Skeletal muscle tissue (tissue), 4 donors: Measurements from ENCODE around the gene PPP4R3B. TPM values are rescaled to one million over a fixed set of nuclear protein-coding genes. Genes with fewer than 3 reads are reported as not detected.
A peak's percentile ranks its signal among the peaks of the same experiment; 100 is the strongest.
"Not testable (repeated sequence)": the region's sequence is repeated elsewhere in the genome, so short reads cannot be mapped to it uniquely, and the experiment has no call there.

ENCODE experiments used
- H3K27ac ChIP-seq: one replicate; pipeline ENCODE4 v1.7.0; 2013; ENCODE audit warnings: mild to moderate bottlenecking, low read depth, low read length, inconsistent platforms
- H3K27me3 ChIP-seq, 3 donors: one replicate each; pipeline ENCODE4 v1.7.0; 2013; ENCODE audit warnings: low read length in 3 of 3; ENCODE audit not compliant: control insufficient read depth in 3 of 3, insufficient read depth in 3 of 3
- H3K36me3 ChIP-seq, 3 donors: one replicate each; pipeline ENCODE4 v1.7.0; 2013; ENCODE audit warnings: low read length in 3 of 3; ENCODE audit not compliant: control insufficient read depth in 3 of 3, insufficient read depth in 3 of 3
- H3K4me1 ChIP-seq, 3 donors: one replicate each; pipeline ENCODE4 v1.7.0; 2013; ENCODE audit warnings: low read length in 3 of 3, mild to moderate bottlenecking in 3 of 3; ENCODE audit not compliant: control insufficient read depth in 3 of 3, insufficient read depth in 3 of 3
- H3K4me3 ChIP-seq, 3 donors: one replicate each; pipeline ENCODE4 v1.7.0; 2013; ENCODE audit warnings: low read length in 3 of 3
- H3K9ac ChIP-seq, 3 donors: one replicate each; pipeline ENCODE4 v1.7.0; 2013; ENCODE audit warnings: low read length in 3 of 3, mild to moderate bottlenecking in 3 of 3, moderate library complexity in 2 of 3, low read depth in 1 of 3
- H3K9me3 ChIP-seq, 3 donors: one replicate each; pipeline ENCODE4 v1.7.0; 2013; ENCODE audit warnings: low read length in 3 of 3; ENCODE audit not compliant: control insufficient read depth in 3 of 3
- total RNA-seq: library from RNA; depleted of rRNA; stranded (reverse); fragments of >200 nt; gene quantifications from one replicate; pipeline ENCODE4 v1.2.3, GENCODE V29; 2014
- donor health status: Osteomylitis.

Gene PPP4R3B
- total RNA-seq, 1 donor from 2014 or later = 53.8 TPM

GRCh38 chr2:55598056-55598795, 19.2 kb downstream of the PPP4R3B start:
- Histone ChIP-seq H3K4me3 (no peak overlapping the region), H3K36me3 (peaks cover 0 to 24% (median 22%) of the 10 kb centered on the region in 3 donors), H3K9ac (no peak overlapping the region), H3K27ac (no peak overlapping the region), H3K9me3 (no peaks in the 10 kb centered on the region), H3K27me3 (no peaks in the 10 kb centered on the region), H3K4me1 (no peaks in the 10 kb centered on the region)

GRCh38 chr2:55596795-55597194, 20.6 kb downstream of the PPP4R3B start:
- not testable (repeated sequence) for H3K9ac ChIP-seq, H3K4me3 ChIP-seq, H3K4me1 ChIP-seq, H3K27ac ChIP-seq, H3K27me3 ChIP-seq, H3K9me3 ChIP-seq
- H3K36me3 ChIP-seq = peaks cover 0 to 18% (median 11%) of the 10 kb centered on the region in 3 donors

- Histone ChIP-seq H3K27me3 (no peaks in the 10 kb centered on the region), H3K36me3 (peaks cover 0 to 15% (median 9%) of the 10 kb centered on the region in 3 donors), H3K9ac (no peak overlapping the region), H3K9me3 (no peaks in the 10 kb centered on the region), H3K4me1 (no peaks in the 10 kb centered on the region), H3K4me3 (no peak overlapping the region), H3K27ac (no peak overlapping the region)
Measured at GRCh38 chr2:55595536-55595935, 21.9 kb downstream of the PPP4R3B start.

- Histone ChIP-seq H3K4me3 (no peak overlapping the region), H3K27ac (no peak overlapping the region), H3K27me3 (no peaks in the 10 kb centered on the region), H3K4me1 (no peaks in the 10 kb centered on the region), H3K9ac (no peak overlapping the region), H3K36me3 (peaks cover 0 to 4% (median 4%) of the 10 kb centered on the region in 3 donors), H3K9me3 (no peaks in the 10 kb centered on the region)
Measured at GRCh38 chr2:55592130-55592529, 25.3 kb downstream of the PPP4R3B start.

GRCh38 chr2:55590810-55591440, 26.5 kb downstream of the PPP4R3B start:
- Histone ChIP-seq H3K27ac (no peak overlapping the region), H3K9ac (no peak overlapping the region), H3K36me3 (peaks cover 0 to 5% (median 0%) of the 10 kb centered on the region in 3 donors), H3K4me1 (no peaks in the 10 kb centered on the region), H3K27me3 (no peaks in the 10 kb centered on the region), H3K9me3 (no peaks in the 10 kb centered on the region), H3K4me3 (no peak overlapping the region)

GRCh38 chr2:55585451-55586080, 31.9 kb downstream of the PPP4R3B start:
- H3K9me3 ChIP-seq = no peaks in the 10 kb centered on the region
- H3K27ac ChIP-seq = no peak overlapping the region
- no peaks in the 10 kb centered on the region for H3K27me3 ChIP-seq
- H3K36me3 ChIP-seq = peaks cover 0 to 13% (median 8%) of the 10 kb centered on the region in 3 donors
- no peaks in the 10 kb centered on the region for H3K4me1 ChIP-seq
- H3K9ac ChIP-seq = no peak overlapping the region
- H3K4me3 ChIP-seq = no peak overlapping the region

- no peak overlapping the region for H3K4me3 ChIP-seq
- H3K27ac ChIP-seq = peak overlapping the region; percentile 15
- no peak overlapping the region for H3K9ac ChIP-seq
Measured at GRCh38 chr2:55581874-55582547, 35.4 kb downstream of the PPP4R3B start.

GRCh38 chr2:55581435-55581834, 36.0 kb downstream of the PPP4R3B start:
- H3K4me3 ChIP-seq = no peak overlapping the region

More at GRCh38 chr2:55581874-55582547, 35.4 kb downstream of the PPP4R3B start:
- H3K27me3 ChIP-seq = no peaks in the 10 kb centered on the region
- no peaks in the 10 kb centered on the region for H3K9me3 ChIP-seq
- peaks cover 0 to 18% (median 7%) of the 10 kb centered on the region in 3 donors for H3K36me3 ChIP-seq
- H3K4me1 ChIP-seq = no peaks in the 10 kb centered on the region

GRCh38 chr2:55569002-55569401, 48.4 kb downstream of the PPP4R3B start:
- H3K36me3 ChIP-seq = peaks cover 10 to 12% (median 11%) of the 10 kb centered on the region in 3 donors
- H3K9ac ChIP-seq, H3K27ac ChIP-seq, H3K4me3 ChIP-seq, H3K4me1 ChIP-seq, H3K27me3 ChIP-seq, H3K9me3 ChIP-seq: not testable (repeated sequence)

More at GRCh38 chr2:55581435-55581834, 36.0 kb downstream of the PPP4R3B start:
- Histone ChIP-seq H3K9me3 (no peaks in the 10 kb centered on the region), H3K36me3 (peaks cover 2 to 21% (median 4%) of the 10 kb centered on the region in 3 donors), H3K4me1 (no peaks in the 10 kb centered on the region), H3K27me3 (no peaks in the 10 kb centered on the region), H3K9ac (no peak overlapping the region), H3K27ac (no peak overlapping the region)
